CD4-positive, alpha-beta T cell treated with Interferon gamma for 1 hour (primary cell): Measurements from ENCODE around the gene TNS1.

Source experiments
- DNase-seq: peaks from one replicate; pipeline ENCODE4 v3.0.0-alpha.2; 2020

Gene TNS1

DNA sequence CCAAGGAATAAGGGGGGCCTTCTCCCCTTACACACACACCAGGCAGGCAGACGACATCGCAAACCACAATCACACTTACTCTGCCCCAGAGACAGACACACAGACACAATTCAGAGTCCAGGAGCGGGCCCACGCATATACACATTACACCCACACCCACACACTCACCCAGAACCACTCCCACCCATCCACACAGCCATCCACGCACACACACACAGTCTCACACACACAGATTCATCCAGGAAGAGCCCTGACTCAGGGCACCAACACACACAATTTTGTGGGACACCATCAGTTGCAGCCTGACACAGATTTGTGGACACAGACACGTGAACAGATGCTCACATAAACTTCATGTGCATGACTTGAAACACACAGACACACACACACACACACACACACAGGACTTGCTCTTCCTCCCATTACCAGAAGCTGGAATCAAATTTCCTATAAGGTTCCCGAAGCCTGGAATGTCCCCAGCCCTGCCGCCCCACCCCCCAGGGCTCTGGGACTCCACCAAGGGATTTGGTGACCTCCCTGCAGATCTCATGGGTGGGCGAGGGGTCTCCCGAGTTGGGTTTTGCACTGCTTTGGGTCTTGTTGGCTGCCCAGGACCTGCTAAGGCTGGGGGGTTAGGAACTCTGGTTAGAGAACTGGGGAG, 23.5 kb downstream of the TNS1 start:
- DNase-seq = no peak

DNA sequence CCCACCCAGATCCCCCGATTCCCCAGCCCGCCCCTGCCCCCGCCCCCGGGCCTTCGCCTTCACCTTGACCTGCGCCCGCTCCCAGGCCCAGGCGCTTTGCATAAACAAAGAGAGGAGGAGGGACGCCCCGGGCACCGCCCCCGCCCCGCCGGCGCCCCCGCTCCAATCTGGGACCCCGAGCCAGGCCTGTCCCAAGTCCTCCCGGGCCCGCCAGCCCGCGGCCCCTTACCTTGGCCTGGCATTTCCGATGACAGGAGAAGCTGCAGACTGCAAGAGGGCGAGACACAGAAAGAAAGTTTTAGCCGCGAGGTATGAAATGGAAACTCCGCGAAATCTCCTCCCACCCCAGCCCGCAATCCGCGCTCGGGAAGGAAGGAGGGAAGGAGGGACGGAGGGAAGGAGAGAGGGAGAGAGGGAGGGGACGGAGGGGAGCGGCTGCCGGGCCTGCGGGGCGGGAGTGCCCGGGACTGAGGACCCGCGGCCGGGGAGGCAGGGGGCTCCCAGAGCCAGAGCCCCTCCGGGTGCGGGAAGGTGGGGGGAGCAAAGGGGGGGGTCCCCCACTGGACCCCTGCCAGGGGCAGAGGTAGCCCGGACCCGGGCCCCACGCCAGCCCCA, 24.2 kb downstream of the TNS1 start:
- no peak for DNase-seq

DNA sequence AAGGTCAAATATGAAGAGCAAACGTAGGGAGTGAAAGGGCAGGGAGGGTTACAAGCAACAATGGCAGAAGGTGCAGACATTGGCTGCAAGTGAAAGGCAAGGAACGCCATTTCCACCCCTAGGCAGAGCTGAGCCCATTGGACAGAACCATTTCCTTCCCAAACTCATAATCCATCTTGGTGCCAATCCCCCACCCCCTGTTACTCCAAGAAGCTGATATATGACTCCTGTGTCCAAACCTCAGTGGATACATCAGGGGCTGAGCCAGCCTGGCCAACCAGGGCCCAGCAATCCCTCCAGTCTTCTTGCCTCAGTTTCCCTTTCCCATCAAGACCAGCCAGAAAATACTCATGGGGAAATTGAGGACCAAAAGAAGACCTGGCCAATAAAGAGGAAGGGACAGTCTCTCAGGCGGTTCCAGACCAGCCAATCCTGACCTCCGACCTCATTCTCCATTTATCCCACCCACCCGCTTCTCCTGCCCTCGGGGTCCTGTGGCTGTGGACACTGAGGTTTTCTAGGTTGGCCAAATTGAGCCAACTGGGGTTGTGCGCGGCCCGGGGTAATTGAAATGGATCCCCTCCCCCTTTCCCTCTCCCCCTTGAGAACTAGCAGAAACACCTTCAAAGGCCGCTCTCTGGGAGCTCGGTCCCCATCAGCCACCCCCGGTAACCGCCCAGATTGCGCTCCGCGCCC, 24.8 kb downstream of the TNS1 start:
- DNase-seq = no peak

DNA sequence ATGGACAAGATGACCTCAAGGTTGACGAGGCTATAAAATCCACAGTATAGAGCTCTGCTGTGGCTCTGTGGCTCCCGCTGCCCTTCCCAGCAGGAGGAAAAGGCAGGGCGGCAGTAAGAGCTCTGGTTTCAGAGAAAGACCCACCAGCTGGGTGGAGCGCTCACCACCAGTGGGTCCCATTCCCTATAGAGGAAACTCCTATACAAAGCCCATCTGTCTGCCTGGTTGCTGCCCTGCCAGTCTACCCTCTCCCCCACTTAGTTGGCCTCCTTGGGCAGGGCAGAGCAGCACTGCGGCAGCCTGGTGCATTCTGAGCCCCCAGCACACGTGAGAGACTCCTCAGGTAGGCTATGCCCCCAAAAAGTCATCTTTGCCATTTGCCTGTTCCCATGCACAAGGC, 26.5 kb downstream of the TNS1 start:
- no peak for DNase-seq

DNA sequence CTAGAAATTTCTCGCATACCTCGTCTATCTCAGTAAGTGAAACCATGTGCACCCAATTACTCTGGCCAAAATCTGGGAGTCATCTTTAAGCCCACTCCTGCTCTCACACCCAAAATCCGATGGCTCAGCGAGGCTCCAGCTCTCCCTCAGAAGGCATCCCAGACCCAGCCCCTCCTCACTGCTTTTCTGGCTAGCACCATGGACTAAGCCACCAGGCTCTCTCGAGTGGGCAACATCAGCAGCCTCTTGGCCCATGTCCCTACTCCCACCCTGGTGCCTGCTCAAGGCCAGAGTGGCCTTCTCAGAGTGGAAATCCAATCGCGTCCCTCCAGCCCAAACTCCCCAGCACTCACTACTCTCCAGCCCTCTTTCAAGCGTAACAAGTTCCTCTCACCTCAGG, 27.2 kb downstream of the TNS1 start:
- no peak for DNase-seq

DNA sequence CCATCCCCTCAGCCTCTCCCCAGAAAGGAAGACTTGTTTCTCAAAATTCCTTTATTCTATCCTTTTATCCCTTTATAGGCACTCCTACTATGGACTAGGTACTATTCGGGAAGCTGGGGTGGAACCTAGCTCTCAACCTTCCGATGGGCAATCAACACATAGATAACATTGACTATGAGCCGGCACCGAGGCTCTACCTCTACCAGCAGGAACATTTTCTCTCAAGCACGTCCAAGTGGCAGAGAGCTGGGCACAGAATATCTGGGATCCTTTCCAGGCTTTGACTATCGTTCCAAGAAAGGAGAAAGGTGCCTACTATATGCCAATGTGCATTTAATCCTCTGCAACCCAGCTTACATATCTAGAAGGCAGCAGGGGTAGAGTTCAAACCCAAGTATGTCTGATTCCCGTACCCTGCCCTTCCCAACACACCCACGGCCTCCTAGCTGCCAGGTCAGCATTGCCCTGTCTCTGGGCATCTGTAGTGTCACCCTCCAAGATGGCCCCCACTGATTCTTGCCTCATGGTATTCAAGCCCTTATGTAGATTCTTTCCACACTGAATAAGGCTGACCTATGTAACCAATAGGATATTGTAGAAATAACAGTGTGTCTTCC, 28.3 kb downstream of the TNS1 start:
- no peak for DNase-seq

DNA sequence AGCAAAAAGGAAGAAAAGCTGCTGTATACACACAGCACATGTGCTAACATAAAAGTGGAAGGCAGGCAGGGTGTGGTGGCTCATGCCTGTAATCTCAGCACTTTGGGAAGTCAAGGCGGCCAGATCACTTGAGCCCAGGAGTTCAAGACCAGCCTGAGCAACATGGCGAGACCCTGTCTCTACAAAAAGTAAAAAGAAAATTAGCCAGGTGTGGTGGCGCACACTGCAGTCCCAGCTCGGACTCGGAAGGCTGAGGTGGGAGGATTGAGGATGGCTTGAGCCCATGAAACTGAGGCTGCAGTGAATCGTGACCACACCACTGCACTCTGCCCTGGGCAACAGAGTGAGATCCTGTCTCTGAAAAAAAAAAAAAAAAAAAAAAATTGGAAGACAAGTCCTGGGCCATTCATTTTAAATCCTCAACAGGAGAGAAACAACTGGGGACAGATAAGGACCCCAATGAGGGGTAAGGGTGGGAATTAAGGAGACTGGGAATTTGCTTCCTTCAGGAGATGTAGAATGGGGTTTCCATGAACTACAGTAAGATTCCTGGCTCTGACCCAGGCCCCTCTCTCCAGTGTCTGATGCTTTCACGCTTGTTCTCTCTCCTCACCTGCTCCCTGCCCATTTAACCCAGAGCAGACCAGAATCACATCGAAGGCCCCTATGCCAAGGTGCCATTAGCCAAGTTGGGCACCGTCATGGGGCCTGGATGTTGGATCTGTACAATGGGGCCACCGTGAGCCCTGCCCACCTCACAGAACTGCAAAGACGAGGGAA, 29.6 kb downstream of the TNS1 start:
- DNase-seq = no peak

DNA sequence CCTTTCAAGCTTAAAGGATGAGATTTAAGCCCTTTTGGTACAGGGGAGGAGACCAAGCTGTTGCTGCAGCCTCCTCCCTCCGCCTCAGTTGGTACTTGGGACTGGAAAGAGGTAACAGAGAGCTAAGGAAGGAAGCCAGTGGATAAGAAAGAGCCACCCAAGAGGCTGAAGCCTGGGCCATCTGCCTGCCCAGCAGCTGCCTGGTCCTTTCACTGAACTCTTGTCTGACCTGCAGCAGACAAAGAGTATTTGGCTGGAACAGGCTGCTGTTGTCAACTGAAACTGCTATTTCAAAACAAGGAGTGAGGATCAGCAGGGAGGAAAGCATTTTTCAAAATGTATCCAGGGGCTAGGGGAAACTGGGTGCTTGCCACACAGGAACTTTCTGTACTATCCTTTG, 30.3 kb downstream of the TNS1 start:
- DNase-seq = no peak

DNA sequence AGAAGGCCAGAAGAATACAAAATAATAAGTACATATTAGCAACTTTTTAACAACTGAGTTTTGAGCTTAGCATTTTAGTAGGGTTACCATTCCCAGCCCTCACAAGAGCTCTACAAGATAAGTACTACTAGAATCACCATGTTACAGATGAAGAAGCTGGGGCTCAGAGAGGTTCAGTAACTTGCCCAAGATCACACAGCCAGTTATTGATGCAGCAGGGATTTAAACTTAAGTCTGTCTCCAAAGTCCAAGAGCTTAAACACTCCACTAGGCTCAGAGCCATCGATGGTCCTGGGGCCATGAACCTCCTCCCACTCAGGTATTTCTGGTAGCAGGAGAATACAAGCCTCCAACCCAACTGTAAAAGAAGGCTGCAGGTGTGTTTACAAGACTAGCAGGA, 30.8 kb downstream of the TNS1 start:
- DNase-seq = no peak

DNA sequence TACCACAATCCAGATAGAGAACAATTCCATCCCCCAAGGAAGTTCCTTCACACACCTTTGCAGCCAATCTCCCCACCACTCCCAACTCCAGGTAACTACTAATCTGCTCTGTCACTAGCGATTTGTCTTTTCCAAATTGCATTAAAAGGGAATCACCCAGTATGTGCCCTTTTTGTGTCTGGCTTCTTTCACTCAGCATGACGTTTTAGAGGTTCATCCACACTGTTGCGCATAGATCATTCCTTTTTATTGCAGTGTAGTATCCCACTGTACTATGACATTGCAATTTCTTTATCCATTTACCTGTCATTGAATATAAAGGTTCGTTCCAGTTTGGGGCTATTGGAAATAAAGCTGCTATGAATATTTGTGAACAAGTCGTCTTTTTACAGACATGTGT, 31.6 kb downstream of the TNS1 start:
- no peak for DNase-seq

DNA sequence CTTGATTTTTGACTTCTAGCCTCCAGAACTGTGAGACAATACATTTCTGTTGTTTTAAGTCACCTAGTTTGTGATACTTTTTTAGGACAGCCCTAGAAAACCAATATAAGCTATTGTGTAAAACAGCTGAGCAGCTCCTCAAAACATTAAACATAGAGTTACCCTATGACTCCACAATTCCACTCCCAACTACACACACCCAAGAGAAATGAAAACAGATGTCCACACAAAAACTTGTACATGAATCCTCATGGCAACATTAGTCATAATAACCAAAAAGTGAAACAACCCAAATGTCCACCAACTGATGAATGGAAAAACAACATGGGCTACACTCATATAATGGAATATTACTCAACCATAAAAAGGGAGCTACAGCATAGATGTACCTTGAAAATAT, 32.6 kb downstream of the TNS1 start:
- no peak for DNase-seq

DNA sequence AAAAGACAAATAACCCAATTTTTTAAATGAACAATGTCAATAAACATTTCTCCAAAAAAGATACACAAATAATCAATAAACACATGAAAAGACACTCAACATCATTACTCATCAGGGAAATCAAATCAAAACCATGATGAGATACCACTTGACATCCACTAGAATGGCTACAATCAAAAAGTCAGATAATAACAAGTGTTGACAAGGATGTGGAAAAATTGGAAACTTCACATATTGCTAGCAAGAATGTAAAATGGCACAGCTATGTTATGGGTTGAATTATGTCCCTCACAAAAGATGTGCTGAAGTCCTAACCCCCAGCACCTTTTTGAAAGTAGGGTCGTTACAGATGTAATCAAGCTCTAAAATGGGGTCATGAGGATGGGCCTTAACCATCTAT, 33.2 kb downstream of the TNS1 start:
- DNase-seq = no peak

DNA sequence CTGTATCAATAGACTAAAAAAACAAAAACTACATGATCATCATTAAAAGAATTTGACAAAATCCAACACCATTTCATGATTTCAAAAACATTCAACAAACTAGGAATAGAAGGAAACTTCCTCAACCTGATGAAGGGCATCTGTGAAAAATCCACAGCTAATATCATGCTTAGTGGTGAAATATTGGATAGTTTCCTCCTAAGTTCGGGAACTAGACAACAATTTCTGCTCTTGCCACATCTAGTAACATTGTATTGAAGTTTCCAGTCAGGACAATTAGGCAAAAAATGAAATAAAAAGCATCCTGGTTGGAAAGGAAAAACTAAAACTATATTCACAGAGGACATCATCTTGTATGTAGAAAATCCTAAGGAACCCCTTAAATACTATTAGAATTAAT, 34.8 kb downstream of the TNS1 start:
- no peak for DNase-seq

DNA sequence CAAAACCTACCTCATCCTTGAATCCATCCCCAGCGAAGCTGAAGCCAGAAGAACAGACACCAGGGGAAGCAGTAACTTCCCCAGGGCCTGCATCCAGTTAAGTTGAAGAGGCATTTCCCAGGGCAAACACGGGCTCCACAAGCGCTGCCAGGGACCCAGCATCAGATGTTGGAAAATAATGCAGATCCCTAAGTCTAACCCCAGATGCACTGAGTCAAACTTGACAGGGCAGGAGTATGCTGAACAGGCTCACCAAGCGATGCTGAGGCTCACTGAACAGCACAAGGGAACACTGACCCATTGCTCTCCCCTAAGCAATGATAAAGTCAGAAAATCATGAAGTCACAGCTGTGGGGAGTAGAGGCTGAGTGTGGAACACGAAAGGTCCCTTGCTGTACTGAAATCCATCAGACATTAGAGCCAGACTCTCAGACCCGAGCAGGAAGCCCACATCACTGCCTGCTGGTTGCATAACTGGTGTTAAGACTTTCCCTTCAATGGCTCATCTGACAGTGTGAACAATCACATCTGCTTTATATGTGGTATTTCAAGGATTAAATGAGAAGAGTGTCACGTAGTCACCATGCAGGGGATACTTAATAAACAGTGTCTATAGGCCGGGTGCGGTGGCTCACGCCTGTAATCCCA, 36.2 kb downstream of the TNS1 start:
- no peak for DNase-seq

DNA sequence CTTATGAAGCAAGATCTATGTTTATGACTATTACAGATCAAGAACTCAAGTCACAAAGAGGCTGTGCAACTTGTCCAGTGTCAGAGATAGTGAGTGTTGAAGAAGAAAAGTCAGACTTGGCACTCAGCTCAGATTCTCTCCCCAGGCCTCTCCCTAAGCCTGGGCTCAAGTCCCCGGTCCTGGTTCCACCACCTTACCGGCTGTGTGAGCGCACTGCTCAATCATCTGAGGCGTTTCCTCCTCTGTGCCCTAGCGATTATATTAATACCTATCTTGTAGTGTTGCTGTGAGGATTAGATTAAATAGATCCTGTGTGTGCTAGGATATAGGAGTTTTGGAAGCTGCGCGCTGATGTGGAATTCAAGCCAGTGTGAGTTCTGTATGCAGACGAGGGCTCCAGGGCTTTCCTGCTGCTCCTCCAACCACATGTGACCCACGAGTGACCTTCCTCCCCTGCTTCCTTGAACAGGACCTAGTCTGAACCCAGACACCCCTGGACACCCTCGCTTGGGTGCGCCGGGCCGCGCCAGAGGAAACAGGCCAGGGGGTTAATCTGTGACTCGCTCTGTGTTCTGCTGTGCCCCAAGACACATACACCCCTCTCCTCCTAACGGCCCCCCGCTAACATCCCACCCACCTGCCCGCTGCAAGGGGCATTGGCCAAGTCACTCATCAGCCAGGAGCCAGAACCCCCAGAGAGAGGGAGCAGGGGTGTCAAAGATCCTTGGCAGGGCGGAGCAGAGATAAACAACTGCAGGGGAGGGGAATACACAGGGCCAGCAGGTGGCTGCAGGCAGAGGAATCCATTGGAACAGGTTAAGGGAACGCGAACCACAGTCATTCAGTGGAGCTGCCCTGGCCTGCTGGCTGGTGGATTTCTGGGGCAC, 38.3 kb downstream of the TNS1 start:
- DNase-seq = no peak

DNA sequence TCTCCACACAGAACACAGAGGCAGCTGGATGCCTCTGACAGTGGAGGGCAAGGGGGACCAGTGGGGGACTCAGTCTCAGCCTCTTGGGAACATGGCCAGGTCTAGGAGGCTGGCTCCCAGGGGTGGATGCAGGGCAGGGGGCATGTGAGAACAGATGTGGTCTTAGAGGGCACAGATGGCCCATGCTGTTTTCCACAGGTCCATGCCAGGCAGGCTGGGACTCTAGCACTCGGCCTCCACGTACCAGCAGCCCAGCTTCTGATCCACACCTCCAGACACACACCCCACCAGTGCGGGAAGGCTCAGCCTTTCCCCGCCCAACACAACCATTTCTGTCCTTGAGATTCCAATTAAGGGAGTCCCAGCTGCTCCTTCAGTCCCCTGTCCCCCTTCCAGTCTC, 42.4 kb downstream of the TNS1 start:
- no peak for DNase-seq

DNA sequence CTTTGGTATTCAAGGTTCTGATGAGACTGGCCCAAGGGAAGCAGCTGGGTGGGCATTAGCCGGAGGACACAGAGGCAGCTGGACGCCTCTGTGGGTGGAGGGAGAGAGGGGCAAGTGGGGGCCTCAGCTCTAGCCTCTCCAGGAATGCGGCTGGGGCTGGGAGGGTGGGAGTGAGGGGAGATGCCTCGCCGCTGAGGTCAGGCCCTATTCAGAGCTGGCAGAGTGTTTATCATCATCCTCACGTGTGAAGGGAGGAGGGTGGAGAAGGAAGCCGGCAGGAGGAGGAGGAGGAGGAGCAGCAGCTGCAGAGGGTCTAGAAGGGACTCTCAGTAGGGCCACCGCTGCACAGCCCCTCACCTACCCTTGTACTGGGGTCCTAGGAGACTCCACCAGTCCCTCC, 43.1 kb downstream of the TNS1 start:
- DNase-seq = no peak

DNA sequence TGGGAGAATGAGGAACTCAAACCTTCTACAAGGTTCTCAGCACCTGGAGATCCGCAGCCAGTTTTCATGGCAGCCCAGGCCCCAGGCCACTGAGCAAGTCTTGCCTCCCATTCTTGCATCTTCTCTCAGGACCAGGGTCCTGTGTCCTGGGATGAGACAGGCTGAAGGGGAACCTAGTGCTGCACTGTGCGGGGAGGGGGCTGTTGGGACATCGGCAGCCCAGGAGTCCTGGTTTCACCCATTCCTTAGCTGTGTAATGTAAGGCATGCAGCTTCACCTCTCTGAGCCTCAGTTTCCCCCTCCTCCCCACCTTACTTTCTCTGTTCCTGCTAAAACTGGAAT, 43.9 kb downstream of the TNS1 start:
- no peak for DNase-seq

DNA sequence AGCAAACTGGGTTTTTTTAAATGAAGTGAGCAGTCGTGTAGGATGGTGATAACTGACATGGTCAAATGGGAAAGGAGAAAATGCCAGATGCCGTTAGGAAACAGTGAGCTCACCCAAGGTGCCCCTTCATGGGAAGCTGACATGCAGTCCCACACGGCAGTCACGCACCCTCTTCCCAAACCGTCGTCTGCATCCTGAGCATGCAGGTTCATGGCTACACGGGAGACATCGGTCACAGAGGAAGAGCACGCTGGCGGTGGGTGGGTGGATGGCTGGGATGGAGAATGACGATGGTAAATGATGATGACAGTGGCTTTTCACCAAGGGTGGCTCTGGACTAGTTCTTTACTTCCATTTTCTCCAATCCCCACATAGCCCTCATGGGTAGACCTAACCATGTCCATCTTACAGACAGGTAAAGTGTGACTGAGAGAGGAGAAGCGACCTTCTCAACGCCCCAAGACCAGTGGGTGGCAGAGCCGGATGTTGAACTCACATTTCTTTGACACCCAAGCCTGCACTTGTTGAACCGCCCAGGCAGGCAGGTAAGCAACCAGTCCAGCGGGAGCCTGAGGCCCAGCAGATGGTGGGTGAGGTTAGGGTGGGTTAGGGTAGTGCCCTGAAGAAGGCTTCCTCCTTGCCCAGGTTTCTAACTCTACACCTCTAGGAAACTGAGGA, 44.5 kb downstream of the TNS1 start:
- no peak for DNase-seq

DNA sequence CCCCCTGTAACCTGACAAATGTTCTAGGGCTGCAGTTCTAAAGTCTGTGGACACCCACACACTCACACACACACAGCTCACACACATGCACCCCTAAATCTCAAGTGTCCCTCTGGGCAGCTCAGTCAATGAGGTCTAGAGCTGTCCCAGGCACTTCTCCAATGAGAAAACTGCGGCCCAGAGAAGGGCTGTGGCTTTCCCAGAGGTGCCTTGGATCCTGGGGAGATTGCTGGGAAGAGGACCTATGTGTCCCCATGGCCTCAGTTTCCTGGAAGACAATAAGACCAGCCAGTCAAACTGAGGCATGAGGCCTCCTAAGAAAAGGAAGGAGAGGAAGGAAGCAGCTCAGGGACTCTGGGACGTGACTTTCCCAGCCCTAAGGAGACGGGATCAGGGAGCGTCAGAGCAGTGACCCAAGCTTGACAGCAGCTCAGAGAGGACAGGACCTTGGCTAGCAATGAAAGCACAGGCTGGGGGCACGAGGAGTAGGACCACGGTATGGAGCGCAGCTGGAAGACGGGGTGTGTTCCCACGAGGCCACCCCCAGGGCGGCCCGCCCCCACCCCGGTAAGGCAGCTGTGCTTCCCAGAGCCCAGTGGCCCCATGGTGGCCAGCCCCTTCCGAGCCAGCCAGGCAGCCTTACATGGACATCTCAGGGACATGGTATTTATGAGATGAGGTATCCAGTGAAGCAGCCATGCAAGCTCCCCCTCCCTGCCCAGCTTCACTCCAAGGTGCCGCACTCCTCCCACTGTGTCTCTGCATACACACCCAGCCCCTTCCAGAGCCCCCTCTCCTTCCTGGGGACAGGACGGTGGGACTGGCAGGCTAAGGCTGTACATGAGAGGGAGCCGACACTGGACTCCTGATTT, 46.0 kb downstream of the TNS1 start:
- DNase-seq = no peak
